ENCODE measurements around the gene CUZD1. TPM values are rescaled to one million over a fixed set of nuclear protein-coding genes. Genes with fewer than 3 reads are reported as not detected.

CUZD1 gene
- total RNA-seq, 1 experiment from 2014 or later: 17.2 TPM

DNA sequence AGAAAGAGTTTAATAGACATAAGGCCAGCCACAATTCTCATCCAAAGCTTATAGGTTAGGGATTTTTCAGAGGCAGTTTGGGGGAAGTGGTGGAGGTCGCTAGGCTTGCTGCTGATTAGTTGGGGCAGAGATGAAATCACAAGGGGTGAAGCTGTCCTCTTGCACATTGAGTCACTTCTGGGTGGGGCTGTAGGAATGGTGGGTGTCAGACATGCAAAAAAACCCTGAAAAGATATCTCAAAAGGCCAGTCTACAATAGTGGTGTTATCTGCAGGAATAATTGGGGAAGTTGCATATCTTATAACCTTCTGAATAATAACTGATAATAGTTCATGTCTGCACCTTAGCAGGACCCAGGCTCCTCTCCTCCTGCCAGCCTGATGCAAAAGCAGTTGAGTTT, 31.6 kb upstream of the CUZD1 start:
- Histone ChIP-seq H3K56ac (ENCODE audit: insufficient read length, low read depth, low read length) (no peak overlapping the region), H3K9me3 (ENCODE audit: control insufficient read depth, low read depth, low read length) (no peaks in the 10 kb centered on the region), H3K23ac (ENCODE audit: insufficient read length, low read depth, low read length) (no peak overlapping the region), H3K4me2 (ENCODE audit: insufficient read depth, insufficient read length, low read length) (no peak overlapping the region), H4K20me1 (ENCODE audit: control insufficient read depth, insufficient read depth, insufficient read length) (no peaks in the 10 kb centered on the region), H2BK20ac (ENCODE audit: low read depth, low read length, poor library complexity, severe bottlenecking) (no peak overlapping the region), H3K27me3 (ENCODE audit: insufficient read depth, low read length) (no peaks in the 10 kb centered on the region), H3T11ph (ENCODE audit: low read length) (no peak overlapping the region), H3K9ac (ENCODE audit: extremely low read depth, insufficient read length, low read length) (no peak overlapping the region), H4K5ac (ENCODE audit: insufficient read length, low read depth, low read length) (no peak overlapping the region), H4K8ac (replicated peaks; ENCODE audit: insufficient read length, low read depth, low read length) (no peak overlapping the region), H3K23me2 (ENCODE audit: insufficient read length, low read depth, low read length, poor library complexity, severe bottlenecking) (no peaks in the 10 kb centered on the region), H4K91ac (ENCODE audit: insufficient read length, low read depth, low read length) (no peak overlapping the region), H3K79me1 (ENCODE audit: insufficient read depth, low read depth, low read length, poor library complexity, severe bottlenecking) (no peaks in the 10 kb centered on the region), H3K4me1 (ENCODE audit: insufficient read depth, low read length) (no peaks in the 10 kb centered on the region; the same call in 1 of the 2 replicates), H2AFZ (ENCODE audit: low read length) (no peak overlapping the region), H3K18ac (ENCODE audit: insufficient read length, low read depth, low read length) (peak overlapping the region; percentile 2), H3K14ac (ENCODE audit: insufficient read depth, low read length) (no peak overlapping the region), H2BK15ac (ENCODE audit: low read depth, low read length) (no peak overlapping the region), H2AK5ac (ENCODE audit: insufficient read length, low read length) (no peak overlapping the region), H2BK120ac (ENCODE audit: low read depth, low read length, poor library complexity, severe bottlenecking) (no peak overlapping the region), H3K27ac (ENCODE audit: insufficient read length, low read depth, low read length) (no peak overlapping the region), H3K4ac (ENCODE audit: low read depth, low read length) (no peak overlapping the region), H3K79me2 (ENCODE audit: insufficient read depth, low read length) (no peaks in the 10 kb centered on the region), H2BK12ac (ENCODE audit: insufficient read length, low read depth, low read length) (no peak overlapping the region), H2BK5ac (ENCODE audit: insufficient read length, low read length) (no peak overlapping the region)
- DNase-seq: no peak
- no CpG with 5 or more reads among the region's 1 CpG for WGBS (ENCODE audit: extremely low coverage, insufficient read length, low lambda C conversion rate)
- Mint-ChIP-seq H3K9me3 (no peaks in the 10 kb centered on the region), H3K4me3 (peak overlapping the region in 1 of 2 experiments; percentile 24; a peak in 3 of 5 replicates), H3K36me3 (ENCODE audit: insufficient read depth in 1 of 3, low read depth in 3 of 3) (no peaks in the 10 kb centered on the region; a peak in 2 of 7 replicates), H3K27me3 (ENCODE audit: low read depth) (peaks cover 1% of the 10 kb centered on the region; the same call in 1 of the 2 replicates), H3K27ac (peak overlapping the region; percentile 66 to 98 (median 89)), H3K4me1 (peaks cover 58 to 61% of the 10 kb centered on the region in 2 experiments)
- TF ChIP-seq, protein P1, sequence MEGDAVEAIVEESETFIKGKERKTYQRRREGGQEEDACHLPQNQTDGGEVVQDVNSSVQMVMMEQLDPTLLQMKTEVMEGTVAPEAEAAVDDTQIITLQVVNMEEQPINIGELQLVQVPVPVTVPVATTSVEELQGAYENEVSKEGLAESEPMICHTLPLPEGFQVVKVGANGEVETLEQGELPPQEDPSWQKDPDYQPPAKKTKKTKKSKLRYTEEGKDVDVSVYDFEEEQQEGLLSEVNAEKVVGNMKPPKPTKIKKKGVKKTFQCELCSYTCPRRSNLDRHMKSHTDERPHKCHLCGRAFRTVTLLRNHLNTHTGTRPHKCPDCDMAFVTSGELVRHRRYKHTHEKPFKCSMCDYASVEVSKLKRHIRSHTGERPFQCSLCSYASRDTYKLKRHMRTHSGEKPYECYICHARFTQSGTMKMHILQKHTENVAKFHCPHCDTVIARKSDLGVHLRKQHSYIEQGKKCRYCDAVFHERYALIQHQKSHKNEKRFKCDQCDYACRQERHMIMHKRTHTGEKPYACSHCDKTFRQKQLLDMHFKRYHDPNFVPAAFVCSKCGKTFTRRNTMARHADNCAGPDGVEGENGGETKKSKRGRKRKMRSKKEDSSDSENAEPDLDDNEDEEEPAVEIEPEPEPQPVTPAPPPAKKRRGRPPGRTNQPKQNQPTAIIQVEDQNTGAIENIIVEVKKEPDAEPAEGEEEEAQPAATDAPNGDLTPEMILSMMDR (conservative IDR thresholded peaks at IDR 0.05): no peak

Data from H9 (cell line).